ENCODE data around the gene CDC42BPG.
A peak's percentile ranks its signal among the peaks of the same experiment; 100 is the strongest.

The CDC42BPG gene, protein sequence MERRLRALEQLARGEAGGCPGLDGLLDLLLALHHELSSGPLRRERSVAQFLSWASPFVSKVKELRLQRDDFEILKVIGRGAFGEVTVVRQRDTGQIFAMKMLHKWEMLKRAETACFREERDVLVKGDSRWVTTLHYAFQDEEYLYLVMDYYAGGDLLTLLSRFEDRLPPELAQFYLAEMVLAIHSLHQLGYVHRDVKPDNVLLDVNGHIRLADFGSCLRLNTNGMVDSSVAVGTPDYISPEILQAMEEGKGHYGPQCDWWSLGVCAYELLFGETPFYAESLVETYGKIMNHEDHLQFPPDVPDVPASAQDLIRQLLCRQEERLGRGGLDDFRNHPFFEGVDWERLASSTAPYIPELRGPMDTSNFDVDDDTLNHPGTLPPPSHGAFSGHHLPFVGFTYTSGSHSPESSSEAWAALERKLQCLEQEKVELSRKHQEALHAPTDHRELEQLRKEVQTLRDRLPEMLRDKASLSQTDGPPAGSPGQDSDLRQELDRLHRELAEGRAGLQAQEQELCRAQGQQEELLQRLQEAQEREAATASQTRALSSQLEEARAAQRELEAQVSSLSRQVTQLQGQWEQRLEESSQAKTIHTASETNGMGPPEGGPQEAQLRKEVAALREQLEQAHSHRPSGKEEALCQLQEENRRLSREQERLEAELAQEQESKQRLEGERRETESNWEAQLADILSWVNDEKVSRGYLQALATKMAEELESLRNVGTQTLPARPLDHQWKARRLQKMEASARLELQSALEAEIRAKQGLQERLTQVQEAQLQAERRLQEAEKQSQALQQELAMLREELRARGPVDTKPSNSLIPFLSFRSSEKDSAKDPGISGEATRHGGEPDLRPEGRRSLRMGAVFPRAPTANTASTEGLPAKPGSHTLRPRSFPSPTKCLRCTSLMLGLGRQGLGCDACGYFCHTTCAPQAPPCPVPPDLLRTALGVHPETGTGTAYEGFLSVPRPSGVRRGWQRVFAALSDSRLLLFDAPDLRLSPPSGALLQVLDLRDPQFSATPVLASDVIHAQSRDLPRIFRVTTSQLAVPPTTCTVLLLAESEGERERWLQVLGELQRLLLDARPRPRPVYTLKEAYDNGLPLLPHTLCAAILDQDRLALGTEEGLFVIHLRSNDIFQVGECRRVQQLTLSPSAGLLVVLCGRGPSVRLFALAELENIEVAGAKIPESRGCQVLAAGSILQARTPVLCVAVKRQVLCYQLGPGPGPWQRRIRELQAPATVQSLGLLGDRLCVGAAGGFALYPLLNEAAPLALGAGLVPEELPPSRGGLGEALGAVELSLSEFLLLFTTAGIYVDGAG (N-terminal part only)

GRCh38 chr11:64844330-64845128, at the start of gene CDC42BPG:
Gene CDC42BPG, minus strand, starts transcription at chr11:64844653. Its CDS starts 84 bp downstream, at chr11:64844569.
- TF ChIP-seq CTCF (IDR thresholded peaks at IDR 0.05; ENCODE audit: low read depth, low read length): peak; percentile 59
- peak; percentile 34 for DNase-seq (ENCODE audit: low read depth, low spot score)
- peak within 1 kb of the TSS; percentile 31 for H3K4me3 ChIP-seq (ENCODE audit: low read depth, low read length)
- in situ Hi-C loops (cut with HindIII; ENCODE audit: low sequenced_read_pairs): loop anchor here (10.0 kb wide), 1 partner anchor 50 kb away; no protein-coding TSS in a partner anchor

GRCh38 chr11:64893194-64894069, 49.0 kb upstream of the CDC42BPG start:
- no peak overlapping the region for H3K4me3 ChIP-seq (ENCODE audit: low read depth, low read length)
- in situ Hi-C loops (cut with HindIII; ENCODE audit: low sequenced_read_pairs): loop anchor here (10.0 kb wide), 1 partner anchor 49 kb away; the partner anchor contains the start of gene CDC42BPG
- DNase-seq (ENCODE audit: low read depth, low spot score): no peak
- no peak for TF ChIP-seq CTCF (IDR thresholded peaks at IDR 0.05; ENCODE audit: low read depth, low read length)

DNA sequence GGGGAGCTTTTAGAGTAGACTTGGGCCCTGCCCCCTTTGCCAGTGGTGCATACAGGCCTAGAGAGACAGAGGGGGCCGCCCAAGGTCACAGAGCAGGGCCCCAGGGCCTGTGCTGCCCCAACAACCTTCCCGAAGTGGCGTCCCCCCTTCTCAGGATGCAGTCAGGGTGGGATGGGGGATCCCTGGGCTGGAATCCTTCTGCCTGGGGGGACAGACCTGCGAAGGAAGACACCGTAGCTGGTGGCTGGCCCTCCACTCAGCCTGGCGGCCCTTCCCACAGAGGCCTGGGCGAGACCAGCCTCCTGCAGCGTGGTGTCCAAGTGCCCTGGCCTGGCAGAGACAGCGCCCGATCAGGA, 48.4 kb upstream of the CDC42BPG start:
- no peak for DNase-seq (ENCODE audit: low read depth, low spot score)
- no peak for TF ChIP-seq CTCF (IDR thresholded peaks at IDR 0.05; ENCODE audit: low read depth, low read length)
- no peak overlapping the region for H3K4me3 ChIP-seq (ENCODE audit: low read depth, low read length)
- in situ Hi-C loops (cut with HindIII; ENCODE audit: low sequenced_read_pairs): loop anchor here (10.0 kb wide), 1 partner anchor 48 kb away; the partner anchor contains the start of gene CDC42BPG

GRCh38 chr11:64892411-64892831, 48.0 kb upstream of the CDC42BPG start:
- DNase-seq (ENCODE audit: low read depth, low spot score): no peak
- no peak for TF ChIP-seq CTCF (IDR thresholded peaks at IDR 0.05; ENCODE audit: low read depth, low read length)
- H3K4me3 ChIP-seq (ENCODE audit: low read depth, low read length): no peak overlapping the region
- in situ Hi-C loops (cut with HindIII; ENCODE audit: low sequenced_read_pairs): loop anchor here (10.0 kb wide), 1 partner anchor 48 kb away; the partner anchor contains the start of gene CDC42BPG

DNA sequence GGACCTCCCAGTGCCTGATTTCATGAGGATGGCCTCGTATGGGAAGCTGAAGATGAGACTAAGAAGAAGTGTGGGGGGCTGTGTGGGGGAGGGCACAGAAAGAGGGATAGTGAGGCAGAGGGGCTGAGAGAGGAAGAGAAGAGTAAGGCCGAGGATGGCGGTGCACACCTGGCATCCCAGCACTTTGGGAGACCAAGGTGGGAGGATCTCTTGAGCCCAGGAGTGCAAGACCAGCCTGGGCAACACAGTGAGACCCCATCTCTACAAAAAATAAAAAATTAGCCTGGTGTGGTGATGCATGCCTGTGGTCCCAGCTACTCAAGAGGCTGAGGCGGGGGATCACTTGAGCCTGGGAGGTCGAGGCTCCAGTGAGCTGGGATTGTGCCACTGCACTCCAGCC, 47.4 kb upstream of the CDC42BPG start:
- in situ Hi-C loops (cut with HindIII; ENCODE audit: low sequenced_read_pairs): loop anchor here (10.0 kb wide), 1 partner anchor 47 kb away; the partner anchor contains the start of gene CDC42BPG

More for the DNA sequence above, 47.4 kb upstream of the CDC42BPG start:
- no peak for DNase-seq (ENCODE audit: low read depth, low spot score)
- no peak for TF ChIP-seq CTCF (IDR thresholded peaks at IDR 0.05; ENCODE audit: low read depth, low read length)
- no peak overlapping the region for H3K4me3 ChIP-seq (ENCODE audit: low read depth, low read length)
